ENCODE results near the gene SLC16A2.

- TF ChIP-seq, protein P1, sequence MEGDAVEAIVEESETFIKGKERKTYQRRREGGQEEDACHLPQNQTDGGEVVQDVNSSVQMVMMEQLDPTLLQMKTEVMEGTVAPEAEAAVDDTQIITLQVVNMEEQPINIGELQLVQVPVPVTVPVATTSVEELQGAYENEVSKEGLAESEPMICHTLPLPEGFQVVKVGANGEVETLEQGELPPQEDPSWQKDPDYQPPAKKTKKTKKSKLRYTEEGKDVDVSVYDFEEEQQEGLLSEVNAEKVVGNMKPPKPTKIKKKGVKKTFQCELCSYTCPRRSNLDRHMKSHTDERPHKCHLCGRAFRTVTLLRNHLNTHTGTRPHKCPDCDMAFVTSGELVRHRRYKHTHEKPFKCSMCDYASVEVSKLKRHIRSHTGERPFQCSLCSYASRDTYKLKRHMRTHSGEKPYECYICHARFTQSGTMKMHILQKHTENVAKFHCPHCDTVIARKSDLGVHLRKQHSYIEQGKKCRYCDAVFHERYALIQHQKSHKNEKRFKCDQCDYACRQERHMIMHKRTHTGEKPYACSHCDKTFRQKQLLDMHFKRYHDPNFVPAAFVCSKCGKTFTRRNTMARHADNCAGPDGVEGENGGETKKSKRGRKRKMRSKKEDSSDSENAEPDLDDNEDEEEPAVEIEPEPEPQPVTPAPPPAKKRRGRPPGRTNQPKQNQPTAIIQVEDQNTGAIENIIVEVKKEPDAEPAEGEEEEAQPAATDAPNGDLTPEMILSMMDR (conservative IDR thresholded peaks at IDR 0.05; ENCODE audit: low read depth, low read length): no peak
- TF ChIP-seq EZH2 (IDR thresholded peaks at IDR 0.05; ENCODE audit: borderline replicate concordance, low read depth, low read length, poor library complexity, severe bottlenecking): no peak
These were observed 124.7 kb downstream of the SLC16A2 start for GRCh38 chrX:74545880-74546523.
